ENCODE data around the gene LINGO1. TPM values are rescaled to one million over a fixed set of nuclear protein-coding genes. Genes with fewer than 3 reads are reported as not detected.

The LINGO1 gene
- total and polyA plus RNA-seq, 2 of the 8 experiments (the other 6 are each of a cell fraction or from before 2014, with no cell fraction given), result 57.1 to 114 TPM

- POLR2A ChIA-PET (ENCODE audit: partially characterized antibody), result interaction anchor here (1.2 kb wide), 1 partner anchor 50 kb away, joined by 3 read pairs; no protein-coding TSS in a partner anchor
- Histone ChIP-seq H3K4ac (replicated peaks; ENCODE audit: insufficient read length, low read depth, low read length) (no peak overlapping the region), H3K4me3 (ENCODE audit: extremely low read depth in 1 of 4, insufficient read depth in 2 of 4, low read depth in 3 of 4, low read length in 4 of 4) (no peak overlapping the region), H3K27ac (ENCODE audit: low read depth, low read length) (no peak overlapping the region), H3K14ac (ENCODE audit: insufficient read length) (no peak overlapping the region), H3K23ac (ENCODE audit: insufficient read length) (no peak overlapping the region), H2BK15ac (ENCODE audit: low read length) (peak overlapping the region; percentile 10; the same call in 1 of the 2 replicates), H4K8ac (ENCODE audit: extremely low read depth, insufficient read depth, low read length) (no peak overlapping the region), H3K9ac (replicated peaks in 1 of 4; ENCODE audit: extremely low read depth in 1 of 4, low read depth in 3 of 4, low read length in 3 of 4) (no peak overlapping the region), H3K4me1 (replicated peaks in 1 of 4; ENCODE audit: control insufficient read depth in 3 of 4, insufficient read depth in 4 of 4, low read length in 3 of 4) (peaks cover 0 to 17% (median 11%) of the 10 kb centered on the region in 4 experiments; a peak in 6 of 7 replicates), H2BK20ac (ENCODE audit: low read length) (no peak overlapping the region), H4K5ac (ENCODE audit: insufficient read length, low read depth, low read length) (no peak overlapping the region), H2AK5ac (ENCODE audit: low read depth, low read length) (no peak overlapping the region; the same call in 1 of the 2 replicates), H4K20me1 (replicated peaks in 1 of 2; ENCODE audit: control insufficient read depth in 1 of 2, insufficient read depth in 2 of 2, low read length in 2 of 2) (no peaks in the 10 kb centered on the region), H3K79me2 (ENCODE audit: control insufficient read depth in 1 of 2, insufficient read depth in 2 of 2, low read length in 2 of 2) (no peaks in the 10 kb centered on the region), H3K36me3 (ENCODE audit: control insufficient read depth in 2 of 4, insufficient read depth in 4 of 4, low read length in 3 of 4) (no peaks in the 10 kb centered on the region), H2BK120ac (replicated peaks; ENCODE audit: low read depth, low read length) (no peak overlapping the region), H2BK12ac (ENCODE audit: low read depth, low read length) (no peak overlapping the region), H3K79me1 (ENCODE audit: low read depth, low read length) (no peaks in the 10 kb centered on the region), H3K4me2 (ENCODE audit: insufficient read depth in 1 of 2, low read depth in 2 of 2, low read length in 2 of 2) (no peak overlapping the region), H3K27me3 (replicated peaks in 1 of 4; ENCODE audit: control insufficient read depth in 3 of 4, extremely low read depth in 1 of 4, insufficient read depth in 3 of 4, low read length in 3 of 4) (no peaks in the 10 kb centered on the region), H3K23me2 (ENCODE audit: low read depth, low read length) (no peaks in the 10 kb centered on the region; the same call in 1 of the 2 replicates), H3K18ac (ENCODE audit: extremely low read depth, low read length) (no peak overlapping the region; the same call in 1 of the 2 replicates), H2BK5ac (ENCODE audit: low read depth, low read length) (no peak overlapping the region), H4K91ac (replicated peaks; ENCODE audit: insufficient read length, low read length) (no peak overlapping the region), H3K9me3 (ENCODE audit: insufficient read depth in 2 of 2, low read depth in 1 of 2, low read length in 1 of 2) (no peaks in the 10 kb centered on the region), H2AFZ (ENCODE audit: low read length) (no peak overlapping the region), H3K56ac (replicated peaks; ENCODE audit: insufficient read length, low read depth, low read length) (no peak overlapping the region)
- 87% methylated on average over 9 of the region's 9 CpGs; no CpG with 5 or more reads in 1 of the 2 experiments for WGBS, 2 experiments (ENCODE audit: extremely low coverage in 1 of 2, insufficient coverage in 1 of 2, insufficient read length in 1 of 2, insufficient replicate concordance in 2 of 2, low coverage in 1 of 2, low lambda C conversion rate in 2 of 2, missing lambda C conversion rate in 1 of 2)
- DNase-seq (ENCODE audit: low read depth in 1 of 2, low spot score in 2 of 2), result no peak
- CTCF ChIA-PET (ENCODE audit: partially characterized antibody), result interaction anchor here (1.0 to 11.7 kb wide), 6 partner anchors 10 to 94 kb away, joined by 3 to 74 read pairs (median 3); no protein-coding TSS in a partner anchor
- no peak for FAIRE-seq
- TF ChIP-seq, protein P1, sequence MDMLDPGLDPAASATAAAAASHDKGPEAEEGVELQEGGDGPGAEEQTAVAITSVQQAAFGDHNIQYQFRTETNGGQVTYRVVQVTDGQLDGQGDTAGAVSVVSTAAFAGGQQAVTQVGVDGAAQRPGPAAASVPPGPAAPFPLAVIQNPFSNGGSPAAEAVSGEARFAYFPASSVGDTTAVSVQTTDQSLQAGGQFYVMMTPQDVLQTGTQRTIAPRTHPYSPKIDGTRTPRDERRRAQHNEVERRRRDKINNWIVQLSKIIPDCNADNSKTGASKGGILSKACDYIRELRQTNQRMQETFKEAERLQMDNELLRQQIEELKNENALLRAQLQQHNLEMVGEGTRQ (IDR thresholded peaks at IDR 0.05; ENCODE audit: low read length), result no peak
- TF ChIP-seq RFX5 (IDR thresholded peaks at IDR 0.05; ENCODE audit: borderline replicate concordance, low read depth, low read length) (no peak), SP4 (IDR thresholded peaks at IDR 0.05; ENCODE audit: low read length) (no peak), CREB1 (IDR thresholded peaks at IDR 0.05) (no peak), MAX (IDR thresholded peaks at IDR 0.05) (no peak), MAFK (IDR thresholded peaks at IDR 0.05; ENCODE audit: low read depth, low read length) (no peak)
- TF ChIP-seq, protein P2, sequence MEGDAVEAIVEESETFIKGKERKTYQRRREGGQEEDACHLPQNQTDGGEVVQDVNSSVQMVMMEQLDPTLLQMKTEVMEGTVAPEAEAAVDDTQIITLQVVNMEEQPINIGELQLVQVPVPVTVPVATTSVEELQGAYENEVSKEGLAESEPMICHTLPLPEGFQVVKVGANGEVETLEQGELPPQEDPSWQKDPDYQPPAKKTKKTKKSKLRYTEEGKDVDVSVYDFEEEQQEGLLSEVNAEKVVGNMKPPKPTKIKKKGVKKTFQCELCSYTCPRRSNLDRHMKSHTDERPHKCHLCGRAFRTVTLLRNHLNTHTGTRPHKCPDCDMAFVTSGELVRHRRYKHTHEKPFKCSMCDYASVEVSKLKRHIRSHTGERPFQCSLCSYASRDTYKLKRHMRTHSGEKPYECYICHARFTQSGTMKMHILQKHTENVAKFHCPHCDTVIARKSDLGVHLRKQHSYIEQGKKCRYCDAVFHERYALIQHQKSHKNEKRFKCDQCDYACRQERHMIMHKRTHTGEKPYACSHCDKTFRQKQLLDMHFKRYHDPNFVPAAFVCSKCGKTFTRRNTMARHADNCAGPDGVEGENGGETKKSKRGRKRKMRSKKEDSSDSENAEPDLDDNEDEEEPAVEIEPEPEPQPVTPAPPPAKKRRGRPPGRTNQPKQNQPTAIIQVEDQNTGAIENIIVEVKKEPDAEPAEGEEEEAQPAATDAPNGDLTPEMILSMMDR (IDR thresholded peaks at IDR 0.05; ENCODE audit: control extremely low read depth in 1 of 3, insufficient read depth in 1 of 3, low read depth in 1 of 3, low read length in 3 of 3), result no peak
Measured at GRCh38 chr15:77564938-77565337, 67.8 kb downstream of the LINGO1 start.

Measured in H1 (cell line).